C4-2B (cell line): Measurements from ENCODE around the gene RASGEF1C.

Experiments
- H3K27ac ChIP-seq: fragments of 450-650 bp; 2 replicates; pipeline ENCODE4 v1.5.1; 2017
- CTCF ChIP-seq: fragments of 450-650 bp; conservative IDR thresholded peaks from 2 replicates; pipeline ENCODE4 v1.5.1; 2017; ENCODE audit warnings: mild to moderate bottlenecking
- ZFX ChIP-seq: fragments of 450-650 bp; IDR thresholded peaks from 2 replicates; pipeline ENCODE4 v1.6.1; 2017

The RASGEF1C gene

GRCh38 chr5:180168758-180169157 lies 40.3 kb downstream of the RASGEF1C start:
- H3K27ac ChIP-seq = no peak overlapping the region
- no peak for TF ChIP-seq CTCF
- no peak for TF ChIP-seq ZFX

GRCh38 chr5:180166176-180166575 lies 42.8 kb downstream of the RASGEF1C start:
- TF ChIP-seq CTCF (no peak), ZFX (no peak)
- H3K27ac ChIP-seq = no peak overlapping the region

DNA sequence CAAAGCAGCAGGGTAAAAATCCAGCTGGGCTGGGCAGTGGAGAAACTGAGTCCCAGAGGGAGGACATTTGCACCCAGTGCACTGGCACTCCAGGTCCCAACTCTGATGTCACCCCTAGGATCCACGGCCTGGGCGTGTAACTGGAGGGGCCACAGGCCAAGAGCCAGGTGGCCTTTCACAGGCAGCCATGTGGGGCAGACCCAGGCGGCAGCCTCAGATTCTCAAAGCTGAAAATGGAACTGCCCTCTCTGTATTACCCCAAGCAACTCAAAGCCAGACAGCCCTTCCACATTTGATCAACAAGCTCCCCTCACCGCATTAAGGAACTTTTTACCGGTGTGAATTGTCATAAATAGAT lies 46.7 kb downstream of the RASGEF1C start:
- H3K27ac ChIP-seq = no peak overlapping the region
- TF ChIP-seq CTCF (no peak), ZFX (no peak)

- no peak overlapping the region for H3K27ac ChIP-seq
- TF ChIP-seq CTCF (no peak; the same call in 1 of the 2 replicates), ZFX (no peak)
Measured at GRCh38 chr5:180161420-180162303, 47.3 kb downstream of the RASGEF1C start.

DNA sequence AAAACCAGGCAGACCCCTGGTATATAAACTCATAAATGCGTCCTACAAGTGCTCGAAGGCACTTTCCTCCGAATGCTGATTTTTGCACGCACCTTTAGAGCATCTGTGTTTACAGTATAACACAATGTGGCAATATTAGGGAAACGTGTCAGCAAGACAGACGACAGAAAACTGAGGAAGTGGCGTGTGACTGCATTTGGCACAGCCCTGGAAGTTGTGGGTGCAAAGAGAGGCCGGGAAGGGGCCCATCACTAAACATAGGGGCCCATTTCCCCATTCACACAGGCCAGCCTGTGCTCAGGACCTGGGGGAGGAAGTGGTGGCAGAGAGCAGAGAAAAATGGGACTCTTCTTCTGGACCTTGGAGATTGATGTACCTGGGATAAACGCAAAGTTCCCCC lies 48.2 kb downstream of the RASGEF1C start:
- no peak overlapping the region for H3K27ac ChIP-seq
- no peak for TF ChIP-seq CTCF
- TF ChIP-seq ZFX = no peak

GRCh38 chr5:180160215-180160614 lies 48.8 kb downstream of the RASGEF1C start:
- TF ChIP-seq ZFX (no peak), CTCF (no peak)
- H3K27ac ChIP-seq = no peak overlapping the region

DNA sequence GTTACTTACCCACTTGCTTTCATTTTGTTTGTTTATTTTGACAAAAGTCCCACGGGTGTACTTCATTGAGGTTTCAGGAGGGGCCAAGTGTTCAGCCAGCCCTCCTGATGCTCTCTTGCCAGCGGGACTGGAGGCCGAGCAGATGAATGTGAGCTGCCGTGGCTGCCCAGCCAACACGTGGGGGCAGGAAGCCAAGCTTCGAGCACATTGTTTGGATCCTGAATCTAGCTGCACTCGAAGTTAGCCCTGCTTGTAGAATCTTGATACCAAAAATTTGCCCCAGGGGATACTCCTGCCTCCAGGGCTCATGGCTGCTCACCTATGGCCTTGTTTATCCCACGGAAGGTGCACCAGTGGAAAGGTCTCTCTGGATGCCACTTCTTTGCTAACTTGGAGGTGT lies 49.3 kb downstream of the RASGEF1C start:
- TF ChIP-seq CTCF (no peak), ZFX (no peak)
- H3K27ac ChIP-seq = no peak overlapping the region
